K562 (cell line): ENCODE data around the gene IFITM2. TPM values are rescaled to one million over a fixed set of nuclear protein-coding genes. Genes with fewer than 3 reads are reported as not detected.

Experiments used
- ATAC-seq: fragments of 200-7000 bp; cut with Tn5 transposase; 3 replicates; pipeline ENCODE4 v1.9.1; 2020; ENCODE audit warnings: moderate library complexity
- BruUV-seq: library from RNA; stranded (reverse); fragments of 400-500 nt; replicated peaks from 2 replicates; lab custom pipeline; 2021; lab: Mats Ljungman, UMichigan
- CTCF ChIA-PET: fragments of 300-600 bp; formaldehyde crosslinking; extraction: SDS; loops from one replicate; lab custom pipeline; 2021; ENCODE audit warnings: low intra/inter-chr PET ratio; lab: Yijun Ruan, JAX
- POLR2A ChIA-PET: fragments of 300-600, 350-650 bp; sonication (Branson Sonifier 250); formaldehyde crosslinking; extraction: SDS; loops from one replicate; lab custom pipeline; 2021; ENCODE audit warnings: antibody characterized with exemption, inconsistent platforms; lab: Yijun Ruan, JAX
- DNase-seq, 4 experiments: peaks; one replicate each; pipeline versions ENCODE4 v3.0.0 to v3.0.0-alpha.2; 2011 to 2018; ENCODE audit warnings: low spot score in 3 of 4, mixed read lengths in 3 of 4; ENCODE audit errors: extremely low read depth in 1 of 4
- FAIRE-seq: peaks from 2 replicates; lab custom pipeline; 2011; peaks lifted over from hg19 to GRCh38; lab: Jason Lieb, UNC
- H2AFZ ChIP-seq: 2 replicates; pipeline ENCODE4 v1.6.0; 2011; ENCODE audit warnings: low read depth, low read length, control low read depth, inconsistent platforms
- H3K27ac ChIP-seq: fragments of 200-600 bp; 3 replicates; pipeline ENCODE4 v1.8.0; 2011; ENCODE audit warnings: low read depth, mild to moderate bottlenecking, control low read depth, inconsistent platforms, low read length, moderate library complexity, mixed read lengths; ENCODE audit errors: extremely low read depth
- H3K27me3 ChIP-seq, 2 experiments: fragments of 300-600 bp in 1 of 2; 2 replicates in 1 of 2; 3 replicates in 1 of 2; pipeline versions ENCODE4 v1.6.0 to v1.8.0; 2011; ENCODE audit warnings: inconsistent platforms in 2 of 2, low read length in 2 of 2, mild to moderate bottlenecking in 1 of 2, mixed read lengths in 1 of 2, moderate library complexity in 1 of 2; ENCODE audit not compliant: control insufficient read depth in 2 of 2, insufficient read depth in 2 of 2
- H3K36me3 ChIP-seq: fragments of 300-600 bp; 3 replicates; pipeline ENCODE4 v1.8.0; 2011; ENCODE audit warnings: mild to moderate bottlenecking, low read length, inconsistent platforms; ENCODE audit not compliant: control insufficient read depth, insufficient read depth
- H3K4me1 ChIP-seq, 2 experiments: fragments of 200-600 bp in 1 of 2; replicated peaks in 1 of 2; 2 replicates in 1 of 2; 3 replicates in 1 of 2; pipeline versions ENCODE4 v1.5.1 to v1.8.0; 2011; ENCODE audit warnings: inconsistent platforms in 2 of 2, low read length in 2 of 2, mild to moderate bottlenecking in 1 of 2, mixed read lengths in 1 of 2, moderate library complexity in 1 of 2; ENCODE audit not compliant: control insufficient read depth in 2 of 2, insufficient read depth in 2 of 2
- H3K4me2 ChIP-seq: 2 replicates; pipeline ENCODE4 v1.6.1; 2011; ENCODE audit warnings: low read length, control low read depth, inconsistent platforms, mixed read lengths; ENCODE audit not compliant: insufficient read depth
- H3K4me3 ChIP-seq: fragments of 200-600 bp; sonication (generic), shearing (Covaris generic); 2 replicates; pipeline ENCODE4 v1.5.1; 2016; ENCODE audit warnings: control low read depth, inconsistent platforms
- H3K79me2 ChIP-seq: fragments of 200-600 bp; 3 replicates; pipeline ENCODE4 v1.8.0; 2011; ENCODE audit warnings: low read length, inconsistent platforms; ENCODE audit not compliant: control insufficient read depth, insufficient read depth
- H3K9ac ChIP-seq, 2 experiments: 2 replicates each; pipeline versions ENCODE4 v1.6.0 to v1.6.1; 2011; ENCODE audit warnings: low read depth in 2 of 2, low read length in 2 of 2, control low read depth in 1 of 2, inconsistent platforms in 1 of 2, mild to moderate bottlenecking in 1 of 2, mixed read lengths in 1 of 2; ENCODE audit not compliant: insufficient read depth in 1 of 2
- H3K9me1 ChIP-seq: one replicate; pipeline ENCODE4 v1.6.0; 2011; ENCODE audit warnings: inconsistent platforms, mild to moderate bottlenecking, low read length, moderate library complexity; ENCODE audit not compliant: control insufficient read depth, insufficient read depth
- H3K9me3 ChIP-seq: replicated peaks from 2 replicates; pipeline ENCODE4 v1.5.1; 2011; ENCODE audit warnings: low read depth, low read length, inconsistent platforms; ENCODE audit not compliant: control insufficient read depth, insufficient read depth
- H4K20me1 ChIP-seq: replicated peaks from 2 replicates; pipeline ENCODE4 v1.6.1; 2011; ENCODE audit warnings: low read length, inconsistent platforms, mixed read lengths; ENCODE audit not compliant: control insufficient read depth, insufficient read depth
- CXXC5 ChIP-seq: fragments of 250-450 bp; sonication (Bioruptor Pico); IDR thresholded peaks from 2 replicates; pipeline ENCODE4 v1.8.0; 2022; ENCODE audit warnings: inconsistent platforms, mild to moderate bottlenecking, moderate library complexity
- EP300 ChIP-seq: IDR thresholded peaks from 2 replicates; pipeline ENCODE4 v1.6.1; 2012; ENCODE audit warnings: low read length, improper control_type of control experiment
- FIP1L1 ChIP-seq: fragments of 200-400 bp; formaldehyde crosslinking; IDR thresholded peaks from 2 replicates; pipeline ENCODE4 v1.6.1; 2018; ENCODE audit warnings: mild to moderate bottlenecking, low read depth, low read length; ENCODE audit not compliant: poor library complexity, severe bottlenecking
- POLR2G ChIP-seq: fragments of 200-400 bp; formaldehyde crosslinking; IDR thresholded peaks from 2 replicates; pipeline ENCODE4 v1.6.1; 2017; ENCODE audit warnings: low read depth, mild to moderate bottlenecking, antibody characterized with exemption, low read length, moderate library complexity
- SREBF1 ChIP-seq: fragments of 150-350 bp; IDR thresholded peaks from 2 replicates; pipeline ENCODE4 v1.6.1; 2014; ENCODE audit warnings: antibody characterized with exemption, low read depth, low read length, borderline replicate concordance
- WGBS: fragments of 100-300 bp; shearing (Covaris generic); methylation state at CpG from one replicate; pipeline ENCODE4 v1.1.6; 2016; ENCODE audit warnings: low coverage, mixed read lengths; ENCODE audit not compliant: insufficient coverage; ENCODE audit errors: missing lambda C conversion rate; 5-methylcytosine and 5-hydroxymethylcytosine counted together
- in situ Hi-C: fragments of 300-500 bp; cut with MboI; formaldehyde crosslinking; loops from 4 replicates; pipeline ENCODE4 v1.15.0; 2018; ENCODE audit warnings: inconsistent platforms, mixed read lengths
- intact Hi-C: fragments of 100-400 bp; cut with micrococcal nuclease; formaldehyde crosslinking; loops from 2 replicates; pipeline ENCODE4 v1.14.2; 2022
- polyA plus RNA-seq, 8 experiments: library from polyadenylated mRNA; depleted of rRNA in 4 of 8; stranded (reverse) in 5 of 8; unstranded in 3 of 8; fragments of >200 nt; fragmentation: Nextera tagmentation in 2 of 8; fragmentation: Illumina TruSeq in 1 of 8; extraction: Ambion mirVana in 2 of 8; extraction: Trizol in 1 of 8; gene quantifications; 2 replicates each; pipeline versions ENCODE4 v1.2.1 to v1.2.3, GENCODE V29; 2011 to 2014; ENCODE audit warnings: inconsistent platforms in 1 of 8, missing spikeins in 1 of 8
- total RNA-seq, 7 experiments: library from RNA; depleted of rRNA in 6 of 7; stranded (reverse); fragments of >200 nt in 6 of 7; fragmentation: Illumina TruSeq in 2 of 7; extraction: Trizol in 2 of 7; gene quantifications; 2 replicates each; pipeline versions ENCODE4 v1.2.1 to v1.2.3, GENCODE V29; 2011 to 2021; ENCODE audit warnings: low replicate concordance in 1 of 7
- TF ChIP-seq, protein P1 (sequence below): sonication (generic); formaldehyde crosslinking; IDR thresholded peaks from 2 replicates; pipeline ENCODE4 v1.8.1; 2023; ENCODE audit warnings: mild to moderate bottlenecking, missing genetic modification reagents
- TF ChIP-seq, protein P2 (sequence below): fragments of 450-650 bp; IDR thresholded peaks from 2 replicates; pipeline ENCODE4 v1.7.1; 2018; ENCODE audit warnings: mild to moderate bottlenecking, low read depth; ENCODE audit not compliant: partially characterized antibody

IFITM2 gene
- total and polyA plus RNA-seq, 9 of the 15 experiments (the other 6 are each of a cell fraction or from before 2014, with no cell fraction given): 52.8 to 4,872 (median 356) TPM

- Histone ChIP-seq H3K27me3 (no peaks in the 10 kb centered on the region), H3K4me2 (no peak overlapping the region), H3K4me3 (no peak overlapping the region), H3K79me2 (no peaks in the 10 kb centered on the region), H4K20me1 (no peaks in the 10 kb centered on the region)
- TF ChIP-seq SREBF1: no peak
- peak; percentile 6 for TF ChIP-seq FIP1L1
- TF ChIP-seq POLR2G: peak; percentile 73
- TF ChIP-seq, protein P1, sequence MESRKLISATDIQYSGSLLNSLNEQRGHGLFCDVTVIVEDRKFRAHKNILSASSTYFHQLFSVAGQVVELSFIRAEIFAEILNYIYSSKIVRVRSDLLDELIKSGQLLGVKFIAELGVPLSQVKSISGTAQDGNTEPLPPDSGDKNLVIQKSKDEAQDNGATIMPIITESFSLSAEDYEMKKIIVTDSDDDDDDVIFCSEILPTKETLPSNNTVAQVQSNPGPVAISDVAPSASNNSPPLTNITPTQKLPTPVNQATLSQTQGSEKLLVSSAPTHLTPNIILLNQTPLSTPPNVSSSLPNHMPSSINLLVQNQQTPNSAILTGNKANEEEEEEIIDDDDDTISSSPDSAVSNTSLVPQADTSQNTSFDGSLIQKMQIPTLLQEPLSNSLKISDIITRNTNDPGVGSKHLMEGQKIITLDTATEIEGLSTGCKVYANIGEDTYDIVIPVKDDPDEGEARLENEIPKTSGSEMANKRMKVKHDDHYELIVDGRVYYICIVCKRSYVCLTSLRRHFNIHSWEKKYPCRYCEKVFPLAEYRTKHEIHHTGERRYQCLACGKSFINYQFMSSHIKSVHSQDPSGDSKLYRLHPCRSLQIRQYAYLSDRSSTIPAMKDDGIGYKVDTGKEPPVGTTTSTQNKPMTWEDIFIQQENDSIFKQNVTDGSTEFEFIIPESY (CRISPR knock-in tag): peak; percentile 91
- TF ChIP-seq, protein P2, sequence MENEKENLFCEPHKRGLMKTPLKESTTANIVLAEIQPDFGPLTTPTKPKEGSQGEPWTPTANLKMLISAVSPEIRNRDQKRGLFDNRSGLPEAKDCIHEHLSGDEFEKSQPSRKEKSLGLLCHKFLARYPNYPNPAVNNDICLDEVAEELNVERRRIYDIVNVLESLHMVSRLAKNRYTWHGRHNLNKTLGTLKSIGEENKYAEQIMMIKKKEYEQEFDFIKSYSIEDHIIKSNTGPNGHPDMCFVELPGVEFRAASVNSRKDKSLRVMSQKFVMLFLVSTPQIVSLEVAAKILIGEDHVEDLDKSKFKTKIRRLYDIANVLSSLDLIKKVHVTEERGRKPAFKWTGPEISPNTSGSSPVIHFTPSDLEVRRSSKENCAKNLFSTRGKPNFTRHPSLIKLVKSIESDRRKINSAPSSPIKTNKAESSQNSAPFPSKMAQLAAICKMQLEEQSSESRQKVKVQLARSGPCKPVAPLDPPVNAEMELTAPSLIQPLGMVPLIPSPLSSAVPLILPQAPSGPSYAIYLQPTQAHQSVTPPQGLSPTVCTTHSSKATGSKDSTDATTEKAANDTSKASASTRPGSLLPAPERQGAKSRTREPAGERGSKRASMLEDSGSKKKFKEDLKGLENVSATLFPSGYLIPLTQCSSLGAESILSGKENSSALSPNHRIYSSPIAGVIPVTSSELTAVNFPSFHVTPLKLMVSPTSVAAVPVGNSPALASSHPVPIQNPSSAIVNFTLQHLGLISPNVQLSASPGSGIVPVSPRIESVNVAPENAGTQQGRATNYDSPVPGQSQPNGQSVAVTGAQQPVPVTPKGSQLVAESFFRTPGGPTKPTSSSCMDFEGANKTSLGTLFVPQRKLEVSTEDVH: no peak
- no peak for TF ChIP-seq EP300
- TF ChIP-seq CXXC5 (CRISPR knock-in tag): no peak
- TF ChIP-seq, all 486 proteins: peak for 3
- Histone ChIP-seq H3K27ac (no peak overlapping the region), H3K4me1 (peaks cover 15 to 53% of the 10 kb centered on the region in 2 experiments), H2AFZ (no peak overlapping the region), H3K9ac (no peak overlapping the region; a peak in 1 of 4 replicates), H3K36me3 (no peaks in the 10 kb centered on the region), H3K9me3 (peaks cover 11% of the 10 kb centered on the region), H3K9me1 (no peaks in the 10 kb centered on the region)
- in situ Hi-C loops (no loop called here), intact Hi-C loops (no loop called here)
- FAIRE-seq (no peak), DNase-seq (no peak), ATAC-seq (no peak)
- ChIA-PET POLR2A (interaction anchor here (1.0 kb wide), 1 partner anchor 9 kb away, joined by 4 read pairs; no protein-coding TSS in a partner anchor), CTCF (no interaction called here)
- 84% methylated on average over 55 of the region's 79 CpGs for WGBS
- BruUV-seq: no TSS peak
Observed at GRCh38 chr11:280706-281485, 26.7 kb upstream of the IFITM2 start.
